SW 1271 (cell line): ENCODE measurements around the gene PCARE.
"Not testable (repeated sequence)": the region's sequence is repeated elsewhere in the genome, so short reads cannot be mapped to it uniquely, and the experiment has no call there.

ENCODE experiments used
- DNase-seq, 2 experiments: peaks; one replicate each; lab custom pipeline; 2025; lab: John Stamatoyannopoulos, UW

The PCARE gene

DNA sequence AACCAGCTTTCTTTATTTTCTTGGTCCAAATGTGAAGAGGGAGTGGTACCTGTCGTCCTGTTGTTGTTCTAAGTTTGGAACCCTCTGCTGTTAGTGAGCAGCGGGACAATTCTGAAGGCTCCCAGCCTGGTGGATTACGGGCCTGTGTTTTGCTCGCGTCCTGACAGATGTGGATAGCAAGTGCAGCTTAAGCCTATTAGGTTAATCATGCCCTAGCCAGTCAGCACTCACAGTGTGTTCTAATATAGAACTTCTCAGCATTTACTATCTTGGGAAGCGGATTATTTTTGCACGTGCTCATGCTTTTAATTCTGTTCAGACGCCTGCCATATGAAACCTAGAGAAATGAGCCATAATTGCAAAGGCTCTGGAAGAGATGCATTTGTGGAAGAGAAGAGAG, at the start of gene PCARE:
Gene PCARE, minus strand, starts transcription at position 113 of the 400 bp plus-strand sequence. CDS start 262 bp downstream, outside the sequence.
- DNase-seq: no peak

DNA sequence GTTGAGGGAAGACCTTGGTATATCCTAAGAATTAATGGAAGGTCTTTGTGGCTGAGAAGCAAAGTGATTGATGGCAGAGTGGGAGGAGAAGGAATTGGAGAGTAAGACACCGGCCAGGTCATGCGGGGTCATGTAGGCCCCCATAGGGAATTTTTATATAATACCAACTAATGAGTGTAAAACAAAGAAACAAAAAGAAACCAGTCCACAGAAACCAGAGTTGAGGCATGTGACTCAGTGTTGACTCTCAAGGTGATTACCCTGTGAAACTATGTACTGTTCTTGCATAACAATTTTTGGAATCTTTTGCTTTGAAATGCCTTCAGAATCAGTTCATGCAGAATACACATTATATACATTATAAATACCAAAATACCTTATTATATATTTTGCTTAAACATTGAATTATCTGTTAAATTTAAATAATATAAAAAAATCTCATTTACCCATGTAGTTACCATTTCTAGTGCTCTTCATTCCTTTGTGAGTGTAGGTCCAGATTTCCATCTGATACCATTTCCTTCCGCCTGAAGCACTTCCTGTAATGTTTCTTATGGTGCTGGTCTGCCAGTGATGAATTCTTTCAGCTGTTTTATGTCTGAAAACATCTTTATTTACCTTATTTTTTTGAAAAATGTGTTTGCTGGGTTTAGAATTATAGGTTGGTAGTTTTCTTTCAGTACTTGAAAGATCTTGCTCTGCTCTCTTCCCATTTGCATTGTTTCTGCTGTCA, 49.5 kb upstream of the PCARE start:
- peak; percentile 82 to 98 for DNase-seq

DNA sequence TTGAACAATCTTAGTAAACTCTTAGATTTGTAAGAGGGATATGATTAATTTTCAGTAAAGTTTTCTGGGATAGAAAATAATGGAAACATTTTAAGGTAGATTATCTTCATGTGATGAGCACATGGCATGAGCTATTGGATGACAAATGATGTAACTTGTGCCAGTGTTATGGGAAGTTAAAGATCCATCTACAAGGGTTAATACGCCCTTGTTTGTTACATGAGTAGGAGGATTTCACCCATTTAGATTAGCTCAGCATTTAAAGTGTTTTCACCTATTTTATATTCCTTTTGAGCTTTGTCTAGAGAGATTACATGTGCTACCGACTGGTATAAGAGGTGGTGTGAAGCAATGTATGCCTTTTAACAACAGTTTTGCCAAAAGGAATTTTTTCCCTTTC, 46.5 kb upstream of the PCARE start:
- no peak for DNase-seq

DNA sequence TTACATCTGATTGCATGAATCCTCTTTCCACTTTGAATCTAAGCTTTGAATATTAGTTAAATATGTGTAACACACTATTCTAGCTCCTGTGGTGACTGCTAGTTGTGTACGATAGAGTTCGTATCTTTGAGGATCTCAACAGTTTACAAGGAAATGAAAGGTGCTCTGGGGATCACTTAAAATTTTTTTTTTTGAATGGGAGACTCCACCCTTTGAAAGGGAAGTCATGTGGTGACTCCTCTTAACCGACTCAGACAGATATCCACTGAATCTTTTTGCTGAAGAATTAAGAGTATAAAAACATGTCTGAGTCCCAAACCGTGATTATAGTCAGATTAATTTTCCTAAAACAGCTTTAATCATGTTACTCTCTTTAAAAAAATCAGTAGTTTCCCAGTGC, 44.9 kb upstream of the PCARE start:
- peak in 1 of 2 experiments; percentile 33 for DNase-seq

DNA sequence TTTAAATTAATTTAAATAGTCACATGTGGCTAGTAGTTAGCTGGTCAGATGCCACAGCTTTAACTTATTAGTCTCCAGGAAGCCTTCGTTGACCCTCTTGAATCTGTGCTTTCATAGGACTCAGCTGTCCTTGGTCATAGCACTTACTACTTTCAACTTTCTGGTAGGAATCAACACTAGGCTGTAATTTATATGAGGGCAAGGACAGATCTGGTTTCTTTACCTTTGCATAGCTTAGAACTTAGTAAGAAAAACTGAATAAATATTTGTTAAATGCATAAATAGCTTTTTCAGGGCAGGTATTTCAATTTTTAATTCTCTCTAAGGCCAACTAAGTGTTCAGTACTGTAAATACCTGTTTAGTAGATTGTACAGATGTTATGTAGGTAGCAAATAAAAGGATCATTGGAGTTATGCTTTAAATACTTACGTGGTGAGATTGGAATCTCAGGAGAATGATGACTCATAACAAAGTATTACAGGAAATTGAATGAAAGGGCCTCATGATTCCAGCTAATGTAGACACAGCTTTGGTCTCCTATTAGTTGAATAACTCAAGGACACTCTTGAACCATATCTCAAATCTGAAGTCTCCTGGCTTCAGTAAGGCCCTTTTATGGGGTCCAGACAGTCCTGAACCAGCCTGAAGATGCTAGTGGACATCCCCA, 43.4 kb upstream of the PCARE start:
- peak; percentile 71 to 93 for DNase-seq

DNA sequence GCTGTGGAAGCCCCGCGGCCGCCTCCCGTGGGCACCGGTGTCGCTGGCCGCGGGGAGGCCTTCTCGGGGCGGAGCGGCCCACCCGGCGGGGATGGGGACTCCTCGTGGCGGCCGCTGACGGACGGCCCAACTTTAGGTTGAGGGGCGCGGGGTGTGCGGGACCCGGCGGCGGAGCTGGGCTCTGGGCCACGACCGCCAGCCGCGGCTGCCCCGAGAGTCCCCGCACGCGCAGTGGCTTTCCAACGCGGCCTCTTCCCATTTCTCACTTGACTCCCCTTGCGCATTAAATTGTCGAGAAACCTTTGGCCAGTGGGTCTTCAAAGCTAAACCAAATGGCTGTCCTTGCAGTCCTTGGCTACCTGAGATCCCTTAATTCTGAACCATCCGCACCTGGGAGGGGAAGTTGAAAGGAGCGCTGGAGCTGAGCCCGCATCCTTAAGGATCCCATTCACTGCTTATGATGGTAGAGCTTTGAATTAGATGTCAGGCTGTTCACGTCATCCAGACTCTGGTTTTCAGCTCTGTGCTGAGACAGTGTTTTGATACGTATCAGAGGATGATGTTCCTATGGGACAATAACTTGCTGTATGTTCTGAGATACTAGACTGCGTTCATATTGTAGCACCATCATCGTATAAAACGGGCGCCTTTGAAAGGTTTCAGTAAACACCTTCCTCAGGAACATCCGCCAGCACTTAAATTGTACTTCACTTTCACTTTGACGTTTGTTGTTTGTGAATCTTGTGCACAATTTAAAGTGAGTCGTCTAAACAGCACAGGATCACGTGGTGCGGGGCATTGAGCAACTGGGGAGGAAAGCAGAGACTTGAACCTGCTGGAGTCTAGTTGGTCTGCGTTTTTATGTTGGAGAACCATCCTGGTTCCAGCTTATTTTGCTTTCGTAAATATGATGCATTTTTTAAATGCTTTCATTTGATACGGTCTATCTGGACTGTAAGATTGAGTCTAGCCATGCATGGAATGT, 41.8 kb upstream of the PCARE start:
- DNase-seq: peak; percentile 72 to 94

DNA sequence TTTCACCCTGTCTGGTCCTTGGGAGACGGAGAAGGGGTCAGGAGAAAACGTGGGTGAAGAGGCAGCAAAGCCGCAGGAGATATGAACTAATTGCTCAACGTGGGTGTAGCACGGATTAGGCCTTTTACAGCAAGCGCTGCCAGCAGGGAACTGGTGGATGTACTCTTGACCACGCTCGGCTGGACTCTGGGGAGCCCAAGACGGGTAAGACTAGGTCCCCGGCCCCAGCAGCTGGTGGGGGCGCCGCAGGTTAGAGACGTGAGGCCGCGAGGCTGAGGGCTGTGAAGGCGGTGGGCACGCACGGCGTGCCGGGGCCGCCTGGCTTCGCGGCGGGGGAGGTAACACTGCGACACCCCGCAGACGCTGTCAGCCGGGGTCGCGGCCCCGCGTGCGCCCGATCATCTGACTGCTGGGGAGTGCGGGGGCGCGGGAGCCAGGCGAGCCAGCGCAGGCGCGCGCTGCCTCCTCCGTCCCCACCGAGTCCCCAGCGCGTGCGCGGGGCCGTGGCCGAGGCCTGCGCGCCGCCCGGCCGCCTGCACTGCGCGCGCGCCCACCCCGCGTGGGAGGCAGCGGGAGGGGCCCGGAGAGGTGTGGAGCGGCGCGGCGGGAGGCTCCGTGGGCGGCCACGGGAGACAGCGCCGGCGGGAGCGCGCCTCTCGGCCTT, 40.8 kb upstream of the PCARE start, which contains the start of gene CLIP4:
Gene CLIP4, plus strand, starts transcription at position 470 of the 664 bp plus-strand sequence. CDS start 5,974 bp downstream, outside the sequence.
- DNase-seq: no peak

DNA sequence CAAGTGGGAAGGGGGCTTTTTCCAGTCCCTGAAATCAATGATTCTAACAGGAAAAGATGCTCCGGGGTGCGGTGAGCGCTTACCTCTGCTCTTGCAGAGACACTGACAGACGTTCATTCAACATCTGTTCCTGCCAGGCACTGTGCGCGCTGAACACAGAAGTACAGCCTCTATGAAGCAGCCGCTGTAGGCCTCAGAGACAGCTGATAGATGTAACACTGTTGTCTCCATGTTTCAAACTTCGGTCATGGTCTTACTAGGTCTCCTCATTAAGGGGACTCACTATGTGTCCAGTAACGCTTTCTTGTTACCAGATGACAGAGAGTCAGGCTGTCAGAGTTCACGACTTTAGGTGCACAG, 40.2 kb upstream of the PCARE start:
- no peak for DNase-seq

DNA sequence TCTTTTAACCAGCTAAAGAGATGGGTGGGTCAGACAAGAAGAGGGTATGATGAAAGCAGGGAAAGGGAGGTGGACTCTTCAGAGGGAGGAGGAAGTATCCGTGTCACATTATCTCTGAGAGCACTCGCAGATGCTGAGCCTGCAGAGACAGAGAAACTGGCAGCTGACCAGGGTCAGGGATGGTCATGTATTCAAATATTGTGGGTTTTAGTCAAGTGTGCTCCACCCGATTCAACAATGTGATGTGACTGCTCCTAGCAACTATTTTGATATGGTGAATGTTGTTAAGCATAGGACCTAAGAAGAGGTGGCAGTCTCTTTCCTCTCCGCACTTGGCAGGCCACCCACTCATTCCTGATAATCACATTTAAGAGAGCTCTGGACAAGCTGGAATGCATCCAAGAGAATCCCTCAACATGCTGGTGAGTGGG, 39.6 kb upstream of the PCARE start:
- peak; percentile 51 to 80 for DNase-seq

DNA sequence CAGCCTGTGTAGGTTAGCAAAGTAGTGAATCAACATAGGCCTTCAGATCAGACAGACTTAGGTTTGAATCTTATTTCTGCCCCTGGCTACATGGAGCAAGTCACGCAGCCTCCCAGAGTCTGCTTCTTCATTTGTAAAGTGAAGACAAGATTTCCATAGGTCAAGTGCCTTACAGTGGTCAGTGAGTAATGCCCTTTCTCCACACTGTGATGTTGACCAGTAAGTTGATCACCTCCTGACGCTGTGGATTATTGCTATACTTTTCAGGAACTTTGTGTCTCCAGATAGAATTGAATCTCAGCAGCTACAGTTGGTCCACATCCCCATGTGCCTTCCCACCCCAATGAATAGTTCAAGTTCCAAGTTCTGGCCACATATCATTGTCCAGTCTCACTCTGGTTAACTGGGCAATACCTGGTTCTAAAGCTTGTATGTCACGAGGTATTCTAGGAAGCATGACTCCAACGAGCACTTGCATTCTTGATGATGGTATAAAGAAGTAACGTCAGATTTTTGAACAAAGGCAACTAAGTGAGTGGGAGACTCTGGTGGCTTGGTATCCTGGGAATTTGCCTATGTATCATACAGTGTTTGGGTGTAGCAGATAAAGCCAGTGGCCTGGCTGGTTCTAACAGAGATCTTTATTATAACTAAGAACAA, 38.8 kb upstream of the PCARE start:
- no peak for DNase-seq

DNA sequence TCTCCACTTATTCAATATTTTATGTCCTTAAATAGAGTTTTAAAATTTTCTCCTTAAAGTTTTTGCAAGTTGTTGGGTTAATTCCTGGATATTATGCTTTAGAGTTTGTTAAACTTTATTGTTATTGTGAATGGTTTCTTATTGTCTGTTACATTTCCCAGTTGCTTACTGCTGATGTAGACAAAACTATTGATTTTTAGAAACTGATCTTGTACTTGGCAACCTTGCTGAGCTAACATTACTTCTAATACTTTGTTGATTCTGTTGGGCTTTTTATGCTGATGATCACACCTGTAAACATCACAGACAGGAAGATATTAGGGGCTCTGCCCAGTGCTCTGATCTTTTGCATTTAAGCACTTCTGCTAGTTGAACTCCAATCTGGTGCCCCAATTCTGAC, 38.1 kb upstream of the PCARE start:
- DNase-seq: no peak

DNA sequence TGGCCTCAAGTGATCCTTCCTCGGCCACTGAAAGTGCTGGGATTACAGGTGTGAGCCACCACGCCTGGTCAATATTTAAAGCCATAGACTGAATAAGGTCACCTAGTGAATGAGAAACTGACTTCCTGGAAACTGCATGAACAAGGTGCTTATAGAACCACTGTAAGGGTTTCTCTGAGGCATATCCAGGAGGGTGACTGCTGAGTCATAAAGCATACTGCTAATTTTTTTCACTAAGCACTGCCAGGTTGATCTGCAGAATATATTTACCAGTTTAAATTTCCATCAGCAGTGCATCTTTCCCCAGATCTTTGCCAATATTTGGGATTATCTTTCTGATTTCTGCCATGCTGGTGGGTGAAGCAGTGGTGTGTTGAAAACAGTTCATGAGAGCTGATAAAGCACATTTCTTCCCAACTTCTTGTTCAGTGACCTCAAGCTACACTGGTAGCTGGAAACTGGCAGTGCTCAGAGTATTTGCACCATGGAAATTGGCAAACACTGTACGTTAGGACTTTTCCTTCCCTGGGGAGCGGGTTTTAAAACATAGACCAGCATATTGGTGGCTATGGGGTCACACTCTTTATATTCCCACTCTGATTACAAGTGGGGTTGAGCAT, 36.7 kb upstream of the PCARE start:
- peak in 1 of 2 experiments; percentile 35 for DNase-seq

DNA sequence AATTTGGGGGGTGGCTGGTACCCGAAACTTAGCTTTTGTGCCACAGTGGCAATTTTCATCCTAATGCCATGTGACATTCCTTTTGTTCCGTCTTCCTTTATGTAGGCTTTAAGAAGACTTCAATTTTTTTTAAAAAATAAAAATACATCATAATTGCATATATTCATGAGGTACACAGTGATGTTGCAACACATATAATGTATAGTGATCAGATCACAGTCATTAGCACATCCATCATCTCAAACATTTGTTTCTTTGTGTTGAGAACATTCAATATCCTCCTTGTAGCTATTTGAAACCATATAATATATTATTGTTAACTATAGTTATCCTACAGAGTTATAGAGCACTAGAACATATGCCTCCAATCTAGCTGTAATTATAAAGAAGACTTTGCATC, 34.9 kb upstream of the PCARE start:
- DNase-seq: no peak

DNA sequence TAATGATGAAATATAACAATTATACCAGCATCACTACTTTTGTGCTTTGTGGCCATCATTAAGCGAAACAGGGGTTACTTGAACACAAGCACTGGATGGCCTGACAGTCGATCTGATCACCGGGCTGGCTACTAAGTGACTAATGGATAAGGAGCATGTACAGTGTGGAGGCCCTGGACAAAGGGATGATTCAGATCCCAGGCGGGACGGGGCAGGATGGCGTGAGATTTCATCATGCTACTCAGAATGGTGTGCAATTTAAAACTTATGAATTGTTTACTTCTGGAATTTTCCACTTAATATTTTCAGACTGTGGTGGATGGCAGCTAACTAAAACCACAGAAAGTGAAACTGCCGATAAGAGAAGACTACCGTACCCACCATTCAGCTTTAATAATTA, 33.9 kb upstream of the PCARE start:
- peak; percentile 82 to 89 for DNase-seq

DNA sequence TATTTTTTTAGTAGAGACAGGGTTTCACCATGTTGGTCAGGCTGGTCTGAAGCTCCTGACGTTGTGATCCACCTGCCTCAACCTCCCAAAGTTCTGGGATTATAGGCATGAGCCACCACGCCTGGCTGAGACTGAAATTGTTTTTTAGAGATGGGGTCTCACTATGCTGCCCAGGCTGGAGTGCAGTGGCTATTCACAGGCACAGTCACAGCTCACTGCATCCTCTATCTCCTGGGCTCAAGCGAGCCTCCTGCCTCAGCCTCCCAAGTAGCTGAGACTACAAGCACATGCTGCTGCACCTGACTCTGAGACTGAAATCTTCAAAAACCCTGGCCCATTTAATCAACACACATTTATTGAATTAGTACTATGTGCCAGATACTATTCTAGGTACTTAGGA, 33.2 kb upstream of the PCARE start:
- DNase-seq: not testable (repeated sequence)

DNA sequence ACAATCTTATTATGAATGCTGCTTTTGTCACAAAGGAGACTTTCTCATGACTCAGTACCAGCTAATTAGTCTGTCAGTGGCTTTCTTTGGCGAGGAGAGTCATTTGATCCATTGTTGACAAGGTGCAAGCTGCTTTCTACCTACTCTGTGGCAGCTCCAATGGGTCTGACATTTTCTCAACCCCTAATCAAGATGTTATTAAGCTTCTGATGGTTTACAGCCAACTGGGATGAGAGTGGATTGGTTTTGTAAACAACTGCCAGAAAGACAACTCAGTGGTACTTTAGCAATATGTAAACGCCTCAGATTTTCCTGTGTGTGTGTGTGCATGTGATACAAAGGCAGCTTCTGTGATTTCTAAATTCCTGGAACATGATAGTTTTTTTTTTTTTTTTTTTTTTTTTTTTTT, 32.7 kb upstream of the PCARE start:
- DNase-seq: peak; percentile 22 to 70

DNA sequence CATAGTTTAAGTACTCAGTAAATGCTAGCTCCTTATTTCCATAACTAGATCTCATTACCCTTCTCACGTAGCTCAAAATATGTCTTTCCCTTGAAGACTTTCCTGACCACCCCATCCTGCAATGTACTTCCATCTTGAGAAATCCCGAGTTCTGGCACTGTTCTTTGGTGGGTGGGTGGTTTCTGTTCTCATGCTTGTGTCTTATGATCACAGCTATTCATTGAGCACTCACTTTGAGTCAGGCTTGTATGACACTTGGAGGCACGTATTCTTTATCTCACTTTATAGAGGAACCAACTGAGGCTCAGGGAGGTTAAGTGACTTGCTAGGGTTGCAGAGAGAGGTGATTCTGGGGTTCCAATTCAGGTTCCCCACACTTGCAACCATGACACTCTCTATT, 31.9 kb upstream of the PCARE start:
- DNase-seq: no peak

DNA sequence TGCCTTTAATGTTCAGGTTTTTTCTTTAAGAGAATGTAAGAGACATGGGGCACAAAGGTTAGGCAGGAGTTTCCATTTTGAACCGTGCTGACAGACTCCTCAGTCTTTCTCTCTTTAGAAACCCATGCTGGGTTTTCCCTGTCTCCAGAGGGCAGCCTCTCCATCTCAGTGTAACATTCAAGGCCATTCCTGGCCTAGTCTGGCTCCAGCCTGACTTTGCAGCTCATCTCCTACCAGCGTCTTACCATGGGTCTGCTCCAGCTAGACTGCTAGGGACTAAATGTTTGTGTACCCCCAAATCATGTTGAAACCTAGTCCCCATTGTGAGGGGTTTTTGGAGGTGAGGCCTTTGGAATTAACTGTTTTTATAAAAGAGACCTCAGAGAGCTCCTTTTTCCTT, 31.1 kb upstream of the PCARE start:
- peak in 1 of 2 experiments; percentile 33 for DNase-seq

DNA sequence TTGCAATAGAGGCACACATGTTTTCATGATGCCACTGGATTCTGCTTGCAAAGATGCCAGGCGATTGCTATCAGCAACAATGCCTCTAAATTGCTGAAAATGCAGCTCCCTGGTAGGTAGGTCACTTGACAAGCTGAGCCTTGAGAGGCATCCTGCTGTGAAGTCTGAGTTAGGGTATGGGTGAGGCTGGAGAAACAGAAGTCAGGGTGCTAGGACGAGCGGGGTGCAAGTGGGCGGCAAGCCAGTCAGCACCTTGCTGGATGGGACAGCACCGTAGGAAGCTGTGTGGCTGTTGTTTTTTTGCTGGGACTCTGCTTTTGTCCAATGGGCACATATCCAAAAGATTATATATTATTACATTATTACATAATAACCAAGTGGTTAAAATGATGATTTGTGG, 30.4 kb upstream of the PCARE start:
- no peak for DNase-seq

DNA sequence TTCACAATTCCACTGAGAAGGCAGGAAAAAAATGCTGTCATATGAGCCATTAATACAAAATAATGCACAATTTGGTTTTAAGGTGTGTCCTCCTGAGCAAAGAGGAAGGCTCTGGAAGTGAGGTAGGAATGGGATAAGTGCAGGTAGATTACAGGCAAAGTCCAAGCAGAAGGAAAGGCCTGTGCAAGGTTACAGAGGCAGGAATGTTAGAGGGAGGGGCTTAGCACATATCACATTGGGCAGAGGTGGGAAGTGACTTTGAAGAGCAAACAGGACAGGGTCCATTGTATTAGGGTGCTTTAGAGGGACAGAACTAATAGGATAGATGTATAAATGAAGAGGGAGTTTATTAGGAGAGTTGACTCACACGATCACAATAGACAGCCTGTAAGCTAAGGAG, 26.2 kb upstream of the PCARE start:
- no peak for DNase-seq

DNA sequence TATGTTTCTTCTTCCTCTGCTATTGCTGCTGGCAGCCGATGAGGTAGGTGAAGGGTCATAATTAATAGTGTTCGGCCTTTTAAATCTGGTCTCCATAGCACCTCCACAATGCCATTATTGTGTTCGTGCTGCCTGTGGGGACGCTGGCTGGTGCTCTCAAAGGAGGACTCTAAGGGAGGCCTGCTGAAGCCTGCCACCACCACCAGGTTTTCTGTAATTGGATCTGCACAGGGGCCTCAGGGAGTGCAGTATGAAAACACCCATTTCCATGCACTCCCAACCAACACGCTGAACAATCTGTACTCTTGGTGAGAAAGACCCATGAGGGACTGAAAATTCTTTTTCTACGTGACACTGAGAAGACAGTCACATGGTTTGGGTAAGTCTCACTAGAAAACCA, 23.2 kb upstream of the PCARE start:
- DNase-seq: no peak
